Measurements from ENCODE around the gene IL4R.

Gene IL4R

DNA sequence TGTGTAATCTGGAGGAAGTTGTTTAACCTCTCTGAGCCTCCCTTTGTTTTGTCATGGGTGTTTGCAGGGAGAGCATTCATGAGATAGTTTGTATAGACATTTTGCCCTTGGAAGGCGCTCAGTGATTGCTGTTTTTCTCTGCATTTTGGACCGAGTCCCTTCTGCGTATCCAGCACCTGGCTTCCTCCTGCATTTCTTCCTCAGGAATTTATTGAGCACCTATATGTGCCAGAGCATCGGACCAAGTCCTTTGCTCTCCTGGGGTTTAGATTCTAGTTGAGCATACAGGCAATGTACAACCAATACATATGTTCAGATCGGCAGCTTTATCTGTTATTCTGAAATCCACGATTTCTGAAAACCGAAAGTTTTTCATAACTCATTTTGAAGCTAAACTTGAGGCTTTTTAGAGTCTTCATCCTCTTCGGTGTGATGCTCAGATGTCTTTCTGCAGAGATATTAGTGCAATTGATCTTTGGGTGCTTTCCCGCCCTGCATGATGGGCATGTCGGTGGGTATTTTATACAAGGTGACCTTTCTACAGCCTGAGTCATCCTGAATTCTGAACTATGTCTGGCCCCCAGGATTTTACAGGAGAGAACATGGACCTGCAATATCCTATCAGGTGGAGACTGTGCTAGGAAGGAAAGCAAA is 4.1 kb downstream of the IL4R start:
- Histone ChIP-seq H2AK5ac (ENCODE audit: low read length) (no peak overlapping the region), H3K4me1 (ENCODE audit: control insufficient read depth, low read depth, low read length) (peaks cover 7% of the 10 kb centered on the region), H3K56ac (ENCODE audit: low read length) (no peak overlapping the region), H3K27me3 (ENCODE audit: insufficient read depth, low read length, poor library complexity) (no peaks in the 10 kb centered on the region), H3K79me1 (ENCODE audit: low read length) (peaks cover 20% of the 10 kb centered on the region), H3K4me3 (ENCODE audit: low read length) (no peak overlapping the region), H3K18ac (ENCODE audit: low read length) (no peak overlapping the region), H3K27ac (ENCODE audit: low read depth, low read length) (no peak overlapping the region), H3K79me2 (ENCODE audit: control insufficient read depth, insufficient read depth, low read length) (peaks cover 40% of the 10 kb centered on the region), H2BK5ac (ENCODE audit: low read length) (no peak overlapping the region), H3K36me3 (ENCODE audit: control insufficient read depth, insufficient read depth, low read length) (no peaks in the 10 kb centered on the region), H4K5ac (ENCODE audit: low read length) (no peak overlapping the region), H3K4me2 (ENCODE audit: low read length) (no peak overlapping the region), H2BK120ac (ENCODE audit: low read depth, low read length) (no peak overlapping the region), H3K23ac (ENCODE audit: low read length) (no peak overlapping the region), H3K4ac (ENCODE audit: low read depth, low read length) (no peak overlapping the region), H4K8ac (ENCODE audit: low read depth, low read length) (no peak overlapping the region), H2BK15ac (replicated peaks; ENCODE audit: low read depth) (no peak overlapping the region), H3K9ac (ENCODE audit: low read length) (no peak overlapping the region)
- no CpG with 5 or more reads among the region's 10 CpGs for WGBS (ENCODE audit: extremely low coverage, insufficient coverage, low lambda C conversion rate)
- DNase-seq: no peak

DNA sequence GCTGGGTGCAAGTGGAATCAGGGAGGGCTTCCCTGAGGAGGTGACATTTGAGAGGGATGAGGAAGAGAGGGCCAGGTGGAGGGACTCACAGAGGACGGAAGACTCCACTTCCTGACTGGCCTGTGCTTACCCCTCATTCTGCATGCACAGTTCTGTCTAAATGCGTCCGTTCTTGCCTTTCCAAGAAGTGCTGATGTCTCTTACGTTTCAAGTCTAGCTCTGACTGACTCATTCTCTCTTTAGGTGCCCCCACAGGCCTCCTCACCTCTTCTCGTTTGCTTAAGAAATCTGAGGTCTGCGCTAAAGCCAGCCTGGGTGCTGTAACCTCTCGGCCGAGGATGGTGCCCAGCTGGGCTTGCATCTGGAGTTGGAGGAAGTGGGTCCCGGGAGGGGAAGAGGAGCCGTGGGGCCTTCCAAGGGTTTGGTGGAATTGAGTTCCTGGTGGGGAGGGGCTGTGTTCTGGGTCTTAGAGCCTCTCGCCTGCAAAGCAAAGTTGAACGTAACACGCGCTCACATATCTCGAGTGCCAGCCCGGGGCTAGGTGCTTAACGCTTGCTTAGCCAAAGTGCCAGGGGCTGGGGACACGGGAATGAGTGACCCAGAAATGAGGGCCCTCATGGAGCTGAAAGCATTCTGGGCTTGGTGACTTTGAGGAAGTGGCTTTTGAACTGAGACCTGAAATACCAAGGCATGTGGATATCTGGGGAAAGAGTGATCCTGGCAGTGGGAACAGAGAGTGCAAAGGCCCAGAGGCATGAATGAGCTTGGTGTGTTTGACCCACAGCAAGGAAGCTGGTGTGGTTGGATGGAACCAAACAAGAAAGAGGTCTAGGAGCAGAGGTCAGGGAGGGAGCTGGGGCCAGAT is 4.8 kb downstream of the IL4R start:
- no peak overlapping the region for H3K4me2 ChIP-seq (ENCODE audit: low read length)
- no peak overlapping the region for H4K5ac ChIP-seq (ENCODE audit: low read length)
- no peak overlapping the region for H2BK15ac ChIP-seq (replicated peaks; ENCODE audit: low read depth)
- no CpG with 5 or more reads among the region's 18 CpGs for WGBS (ENCODE audit: extremely low coverage, insufficient coverage, low lambda C conversion rate)
- H3K4me1 ChIP-seq (ENCODE audit: control insufficient read depth, low read depth, low read length): peaks cover 9% of the 10 kb centered on the region
- H3K4me3 ChIP-seq (ENCODE audit: low read length): no peak overlapping the region
- no peak overlapping the region for H2BK5ac ChIP-seq (ENCODE audit: low read length)
- no peak overlapping the region for H3K23ac ChIP-seq (ENCODE audit: low read length)
- DNase-seq: peak; percentile 36
- H3K27me3 ChIP-seq (ENCODE audit: insufficient read depth, low read length, poor library complexity): no peaks in the 10 kb centered on the region
- no peak overlapping the region for H2AK5ac ChIP-seq (ENCODE audit: low read length)
- H3K79me1 ChIP-seq (ENCODE audit: low read length): peaks cover 25% of the 10 kb centered on the region
- H4K8ac ChIP-seq (ENCODE audit: low read depth, low read length): no peak overlapping the region
- no peak overlapping the region for H3K9ac ChIP-seq (ENCODE audit: low read length)
- no peak overlapping the region for H3K27ac ChIP-seq (ENCODE audit: low read depth, low read length)
- peak overlapping the region; percentile 57 for H3K56ac ChIP-seq (ENCODE audit: low read length)
- no peaks in the 10 kb centered on the region for H3K36me3 ChIP-seq (ENCODE audit: control insufficient read depth, insufficient read depth, low read length)
- H3K79me2 ChIP-seq (ENCODE audit: control insufficient read depth, insufficient read depth, low read length): peaks cover 46% of the 10 kb centered on the region
- no peak overlapping the region for H2BK120ac ChIP-seq (ENCODE audit: low read depth, low read length)
- H3K18ac ChIP-seq (ENCODE audit: low read length): no peak overlapping the region
- no peak overlapping the region for H3K4ac ChIP-seq (ENCODE audit: low read depth, low read length)

DNA sequence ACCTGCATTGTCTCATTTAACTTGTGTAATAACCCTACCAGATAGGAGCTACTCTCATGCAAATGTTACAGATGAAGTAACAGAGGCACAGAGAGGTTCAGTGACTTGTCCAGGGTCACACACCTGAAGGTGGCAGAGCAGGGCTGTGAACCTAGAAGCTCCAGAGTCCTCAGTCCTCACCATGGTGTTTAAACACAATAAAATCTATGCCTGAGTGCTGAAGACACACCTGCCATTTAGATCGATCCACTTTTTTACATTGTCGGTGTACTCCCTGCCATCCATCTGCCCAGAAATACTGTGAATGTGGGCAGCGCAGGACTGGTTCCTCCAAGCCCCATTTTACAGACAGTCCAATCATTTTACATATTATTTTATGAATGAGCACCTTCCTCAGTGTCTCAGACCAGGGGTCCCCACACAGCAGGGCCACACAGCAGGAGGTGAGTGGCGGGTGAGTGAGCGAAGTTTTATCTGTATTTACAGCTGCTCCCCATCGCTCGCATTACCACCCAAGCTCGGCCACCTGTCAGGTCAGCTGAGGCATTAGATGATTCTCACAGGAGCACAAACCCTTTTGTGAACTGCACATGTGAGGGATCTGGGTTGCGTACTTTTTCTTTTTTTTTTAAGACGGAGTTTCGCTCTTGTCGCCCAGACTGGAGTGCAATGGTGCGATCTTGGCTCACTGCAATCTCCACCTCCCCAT is 5.6 kb downstream of the IL4R start:
- H4K8ac ChIP-seq (ENCODE audit: low read depth, low read length): no peak overlapping the region
- no peak overlapping the region for H2BK120ac ChIP-seq (ENCODE audit: low read depth, low read length)
- H3K4me3 ChIP-seq (ENCODE audit: low read length): no peak overlapping the region
- no peak overlapping the region for H4K5ac ChIP-seq (ENCODE audit: low read length)
- peaks cover 28% of the 10 kb centered on the region for H3K79me1 ChIP-seq (ENCODE audit: low read length)
- H2BK5ac ChIP-seq (ENCODE audit: low read length): no peak overlapping the region
- no peak overlapping the region for H2AK5ac ChIP-seq (ENCODE audit: low read length)
- H3K27ac ChIP-seq (ENCODE audit: low read depth, low read length): no peak overlapping the region
- H3K4me2 ChIP-seq (ENCODE audit: low read length): no peak overlapping the region
- H3K4me1 ChIP-seq (ENCODE audit: control insufficient read depth, low read depth, low read length): peaks cover 15% of the 10 kb centered on the region
- H3K27me3 ChIP-seq (ENCODE audit: insufficient read depth, low read length, poor library complexity): no peaks in the 10 kb centered on the region
- peaks cover 52% of the 10 kb centered on the region for H3K79me2 ChIP-seq (ENCODE audit: control insufficient read depth, insufficient read depth, low read length)
- H3K23ac ChIP-seq (ENCODE audit: low read length): no peak overlapping the region
- no peaks in the 10 kb centered on the region for H3K36me3 ChIP-seq (ENCODE audit: control insufficient read depth, insufficient read depth, low read length)
- no peak overlapping the region for H3K4ac ChIP-seq (ENCODE audit: low read depth, low read length)
- H2BK15ac ChIP-seq (replicated peaks; ENCODE audit: low read depth): no peak overlapping the region
- H3K56ac ChIP-seq (ENCODE audit: low read length): peak overlapping the region; percentile 57
- no peak overlapping the region for H3K18ac ChIP-seq (ENCODE audit: low read length)
- no CpG with 5 or more reads among the region's 13 CpGs for WGBS (ENCODE audit: extremely low coverage, insufficient coverage, low lambda C conversion rate)
- no peak for DNase-seq
- no peak overlapping the region for H3K9ac ChIP-seq (ENCODE audit: low read length)

DNA sequence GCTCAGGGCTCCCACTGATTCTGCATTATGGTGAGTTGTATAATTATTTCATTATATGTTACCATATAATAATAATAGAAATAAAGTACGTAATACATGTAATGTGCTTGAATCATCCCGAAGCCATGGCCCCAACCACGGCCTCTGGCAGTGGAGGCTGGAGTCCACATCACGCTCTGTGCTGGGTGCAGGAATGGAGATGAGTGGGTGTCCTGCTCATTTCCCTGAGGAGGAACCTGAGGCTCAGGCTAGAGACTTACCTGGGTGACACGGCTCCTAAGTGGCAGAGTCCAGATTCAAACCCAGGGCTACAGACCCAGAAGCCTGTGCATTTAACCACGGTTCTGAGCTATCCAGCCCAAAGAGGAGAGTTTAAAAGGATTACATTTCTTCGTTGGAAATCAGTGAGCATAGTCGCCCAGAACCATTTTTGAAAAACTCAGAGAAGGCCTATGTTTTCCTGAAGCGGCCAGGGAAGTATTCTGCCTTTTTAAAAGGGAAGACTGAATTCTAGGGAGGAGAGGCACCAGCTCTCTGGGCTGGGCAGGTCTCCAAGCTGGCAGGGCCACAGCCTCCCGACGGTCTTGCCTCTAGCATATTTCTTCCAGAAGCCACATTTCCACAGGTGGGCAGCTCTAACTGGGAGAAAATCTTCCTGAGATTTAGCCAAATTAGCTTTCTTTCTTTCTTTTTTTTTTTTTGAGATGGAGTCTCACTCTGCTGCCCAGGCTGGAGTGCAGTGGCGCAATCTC is 6.7 kb downstream of the IL4R start:
- WGBS (ENCODE audit: extremely low coverage, insufficient coverage, low lambda C conversion rate): no CpG with 5 or more reads among the region's 12 CpGs
- Histone ChIP-seq H3K27me3 (ENCODE audit: insufficient read depth, low read length, poor library complexity) (no peaks in the 10 kb centered on the region), H2BK120ac (ENCODE audit: low read depth, low read length) (no peak overlapping the region)

DNA sequence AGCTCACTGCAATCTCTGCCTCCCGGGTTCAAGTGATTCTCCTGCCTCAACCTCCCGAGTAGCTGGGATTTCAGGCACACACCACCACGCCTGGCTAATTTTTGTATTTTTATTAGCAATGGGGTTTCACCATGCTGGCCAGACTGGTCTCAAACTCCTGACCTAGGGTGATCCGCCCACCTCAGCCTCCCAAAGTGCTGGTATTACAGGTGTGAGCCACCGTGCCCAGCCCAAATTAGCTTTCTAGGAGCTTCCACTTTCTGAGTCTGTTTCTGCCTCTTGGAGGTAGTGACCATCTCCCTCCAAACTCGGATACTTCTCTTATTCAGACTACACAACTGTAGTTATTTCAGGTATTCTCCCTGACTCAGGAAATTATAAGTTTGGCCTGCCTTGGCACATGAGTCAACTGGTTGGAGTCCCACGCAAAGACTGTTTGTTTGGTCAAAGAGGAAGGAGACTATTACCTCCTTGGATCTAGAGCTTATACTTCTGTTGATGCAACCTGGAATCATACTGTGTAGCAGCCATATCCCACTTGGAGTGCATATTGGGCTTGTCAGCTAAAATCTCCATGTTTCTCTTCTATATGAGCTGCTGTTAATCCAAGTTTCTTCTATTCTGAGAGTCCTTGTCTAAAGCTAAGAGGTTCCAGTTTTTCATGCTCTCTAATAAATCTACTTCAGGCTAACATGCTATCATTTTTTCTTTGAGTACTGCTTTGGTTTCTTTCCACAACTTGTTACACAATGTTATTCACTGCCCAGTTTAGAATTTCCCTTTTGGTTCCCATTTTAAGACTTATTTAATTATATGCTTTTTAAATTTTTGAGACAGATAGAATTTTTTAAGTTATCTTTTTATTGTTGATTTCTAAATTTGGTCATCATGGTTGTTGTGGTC is 7.5 kb downstream of the IL4R start:
- Histone ChIP-seq H3K36me3 (ENCODE audit: control insufficient read depth, insufficient read depth, low read length) (no peaks in the 10 kb centered on the region), H3K18ac (ENCODE audit: low read length) (no peak overlapping the region), H3K4me3 (ENCODE audit: low read length) (no peak overlapping the region), H4K5ac (ENCODE audit: low read length) (no peak overlapping the region), H2BK5ac (ENCODE audit: low read length) (no peak overlapping the region), H2AK5ac (ENCODE audit: low read length) (no peak overlapping the region), H3K23ac (ENCODE audit: low read length) (no peak overlapping the region), H4K8ac (ENCODE audit: low read depth, low read length) (no peak overlapping the region), H3K79me2 (ENCODE audit: control insufficient read depth, insufficient read depth, low read length) (peaks cover 48% of the 10 kb centered on the region), H3K4me1 (ENCODE audit: control insufficient read depth, low read depth, low read length) (peaks cover 21% of the 10 kb centered on the region), H3K79me1 (ENCODE audit: low read length) (peaks cover 24% of the 10 kb centered on the region), H3K27ac (ENCODE audit: low read depth, low read length) (no peak overlapping the region), H3K56ac (ENCODE audit: low read length) (no peak overlapping the region), H3K4ac (ENCODE audit: low read depth, low read length) (no peak overlapping the region), H2BK120ac (ENCODE audit: low read depth, low read length) (no peak overlapping the region), H3K27me3 (ENCODE audit: insufficient read depth, low read length, poor library complexity) (no peaks in the 10 kb centered on the region), H3K4me2 (ENCODE audit: low read length) (no peak overlapping the region), H2BK15ac (replicated peaks; ENCODE audit: low read depth) (no peak overlapping the region), H3K9ac (ENCODE audit: low read length) (no peak overlapping the region)
- WGBS (ENCODE audit: extremely low coverage, insufficient coverage, low lambda C conversion rate): no CpG with 5 or more reads among the region's 7 CpGs
- no peak for DNase-seq

More for the DNA sequence above, 6.7 kb downstream of the IL4R start:
- DNase-seq: no peak
- no peak overlapping the region for H4K5ac ChIP-seq (ENCODE audit: low read length)
- H3K56ac ChIP-seq (ENCODE audit: low read length): no peak overlapping the region
- no peak overlapping the region for H3K18ac ChIP-seq (ENCODE audit: low read length)
- H3K9ac ChIP-seq (ENCODE audit: low read length): no peak overlapping the region
- H3K4me2 ChIP-seq (ENCODE audit: low read length): no peak overlapping the region
- H3K36me3 ChIP-seq (ENCODE audit: control insufficient read depth, insufficient read depth, low read length): no peaks in the 10 kb centered on the region
- no peak overlapping the region for H3K27ac ChIP-seq (ENCODE audit: low read depth, low read length)
- H2BK15ac ChIP-seq (replicated peaks; ENCODE audit: low read depth): no peak overlapping the region
- H3K23ac ChIP-seq (ENCODE audit: low read length): no peak overlapping the region
- peaks cover 16% of the 10 kb centered on the region for H3K4me1 ChIP-seq (ENCODE audit: control insufficient read depth, low read depth, low read length)
- H4K8ac ChIP-seq (ENCODE audit: low read depth, low read length): no peak overlapping the region
- H3K79me2 ChIP-seq (ENCODE audit: control insufficient read depth, insufficient read depth, low read length): peaks cover 48% of the 10 kb centered on the region
- H3K4ac ChIP-seq (ENCODE audit: low read depth, low read length): no peak overlapping the region
- H2BK5ac ChIP-seq (ENCODE audit: low read length): no peak overlapping the region
- H3K79me1 ChIP-seq (ENCODE audit: low read length): peaks cover 26% of the 10 kb centered on the region
- H3K4me3 ChIP-seq (ENCODE audit: low read length): no peak overlapping the region
- no peak overlapping the region for H2AK5ac ChIP-seq (ENCODE audit: low read length)
